ENCODE results near the gene CEP112. TPM values are rescaled to one million over a fixed set of nuclear protein-coding genes. Genes with fewer than 3 reads are reported as not detected.

CEP112 gene
- total RNA-seq, 4 donors from 2014 or later: 15.8 to 50.3 (median 20.2) TPM

DNA sequence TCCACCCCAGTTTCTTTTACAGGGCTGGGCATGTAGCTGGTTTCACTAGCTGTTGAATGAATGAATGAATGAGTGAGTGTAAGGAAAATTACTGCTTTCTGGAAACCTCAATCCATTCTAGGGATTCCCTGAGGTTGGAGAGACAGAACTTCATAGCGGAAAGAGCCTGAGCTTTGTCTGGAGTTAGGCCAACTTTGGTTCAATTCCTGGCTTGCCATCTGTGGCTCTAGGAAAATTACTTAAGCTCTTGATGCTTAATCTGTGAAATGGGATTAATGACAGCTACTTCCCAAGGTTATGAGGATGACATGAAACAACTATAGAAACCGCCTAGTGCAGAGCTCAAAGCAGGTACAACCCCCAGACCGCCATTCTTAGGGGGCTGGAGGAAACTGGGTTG lies 554.1 kb downstream of the CEP112 start:
- no peak for ATAC-seq (ENCODE audit: low FRiP score)
- TF ChIP-seq, protein P1, sequence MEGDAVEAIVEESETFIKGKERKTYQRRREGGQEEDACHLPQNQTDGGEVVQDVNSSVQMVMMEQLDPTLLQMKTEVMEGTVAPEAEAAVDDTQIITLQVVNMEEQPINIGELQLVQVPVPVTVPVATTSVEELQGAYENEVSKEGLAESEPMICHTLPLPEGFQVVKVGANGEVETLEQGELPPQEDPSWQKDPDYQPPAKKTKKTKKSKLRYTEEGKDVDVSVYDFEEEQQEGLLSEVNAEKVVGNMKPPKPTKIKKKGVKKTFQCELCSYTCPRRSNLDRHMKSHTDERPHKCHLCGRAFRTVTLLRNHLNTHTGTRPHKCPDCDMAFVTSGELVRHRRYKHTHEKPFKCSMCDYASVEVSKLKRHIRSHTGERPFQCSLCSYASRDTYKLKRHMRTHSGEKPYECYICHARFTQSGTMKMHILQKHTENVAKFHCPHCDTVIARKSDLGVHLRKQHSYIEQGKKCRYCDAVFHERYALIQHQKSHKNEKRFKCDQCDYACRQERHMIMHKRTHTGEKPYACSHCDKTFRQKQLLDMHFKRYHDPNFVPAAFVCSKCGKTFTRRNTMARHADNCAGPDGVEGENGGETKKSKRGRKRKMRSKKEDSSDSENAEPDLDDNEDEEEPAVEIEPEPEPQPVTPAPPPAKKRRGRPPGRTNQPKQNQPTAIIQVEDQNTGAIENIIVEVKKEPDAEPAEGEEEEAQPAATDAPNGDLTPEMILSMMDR (IDR thresholded peaks at IDR 0.05): no peak
- no peak for DNase-seq (ENCODE audit: low spot score)

DNA sequence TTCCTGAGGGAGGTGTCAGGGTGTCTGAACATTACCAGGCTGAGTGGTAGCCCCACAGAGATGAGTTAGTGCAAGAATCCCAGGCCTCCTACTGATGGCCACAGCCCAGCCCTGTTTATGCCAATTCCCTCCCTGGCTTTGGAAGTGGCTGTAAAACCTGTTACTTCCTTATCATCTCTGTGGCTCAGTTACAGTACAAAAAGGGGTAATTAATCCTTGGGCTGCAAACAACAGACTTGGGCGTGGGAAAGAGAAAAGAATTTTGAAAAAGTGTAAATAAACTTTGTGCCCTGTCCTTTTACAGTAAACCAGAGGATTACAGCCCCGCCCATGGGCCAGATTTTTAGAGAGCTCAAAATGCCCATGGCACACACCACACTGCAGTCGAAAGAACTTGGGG lies 557.4 kb downstream of the CEP112 start:
- TF ChIP-seq, protein P1 (IDR thresholded peaks at IDR 0.05): no peak
- DNase-seq (ENCODE audit: low spot score) (no peak), ATAC-seq (ENCODE audit: low FRiP score) (no peak)

DNA sequence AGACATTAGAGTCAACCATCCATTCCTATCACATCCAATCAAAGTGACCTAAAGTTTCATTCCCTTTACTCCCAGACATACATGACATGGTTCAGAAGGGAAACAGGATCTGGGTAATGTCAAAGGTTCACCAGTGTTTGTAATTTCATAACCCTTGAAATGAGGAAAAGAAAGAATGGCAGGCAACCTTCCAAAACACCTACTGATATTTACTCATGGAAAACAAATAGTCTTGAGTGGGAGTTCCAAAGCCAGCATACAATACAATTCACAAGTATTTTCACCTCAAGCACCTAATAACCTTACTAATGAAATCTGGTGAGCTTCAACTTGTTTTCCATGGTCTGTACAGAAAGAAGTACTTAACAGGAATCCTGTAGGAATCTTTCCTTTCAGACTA lies 557.9 kb downstream of the CEP112 start:
- no peak for DNase-seq (ENCODE audit: low spot score)
- no peak for ATAC-seq (ENCODE audit: low FRiP score)
- TF ChIP-seq, protein P1 (IDR thresholded peaks at IDR 0.05): no peak

- TF ChIP-seq, protein P1 (IDR thresholded peaks at IDR 0.05): no peak
- no peak for DNase-seq (ENCODE audit: low spot score)
- no peak for ATAC-seq (ENCODE audit: low FRiP score)
Observed at GRCh38 chr17:65633146-65633881, 558.6 kb downstream of the CEP112 start.

- ATAC-seq (ENCODE audit: low FRiP score): no peak
- TF ChIP-seq, protein P1 (IDR thresholded peaks at IDR 0.05): no peak
- DNase-seq (ENCODE audit: low spot score): no peak
Observed at GRCh38 chr17:65630502-65630901, 561.4 kb downstream of the CEP112 start.

GRCh38 chr17:65629234-65629690 lies 562.7 kb downstream of the CEP112 start:
- TF ChIP-seq, protein P1 (IDR thresholded peaks at IDR 0.05): no peak
- DNase-seq (ENCODE audit: low spot score): no peak
- ATAC-seq (ENCODE audit: low FRiP score): no peak

DNA sequence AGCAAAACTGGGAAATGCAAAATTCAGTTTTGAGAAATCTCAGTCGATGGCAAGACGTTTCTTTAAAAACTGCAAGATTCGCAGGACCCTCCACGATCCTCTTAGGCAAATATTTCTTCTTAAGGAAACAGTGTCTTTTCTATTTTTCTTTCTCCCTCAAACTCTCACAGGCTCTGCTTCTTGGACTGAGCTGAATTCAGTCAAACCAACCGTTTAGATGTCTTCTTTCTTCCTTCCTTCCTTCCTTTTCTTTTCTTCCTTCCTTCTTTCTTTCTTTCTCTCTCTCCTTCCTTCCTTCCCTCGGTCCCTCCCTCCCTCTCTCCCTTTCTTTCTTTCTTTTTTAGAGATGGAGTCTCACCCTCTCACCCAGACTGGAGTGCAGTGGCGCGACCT lies 563.3 kb downstream of the CEP112 start:
- ATAC-seq (ENCODE audit: low FRiP score) (no peak), DNase-seq (ENCODE audit: low spot score) (no peak)
- TF ChIP-seq, protein P1 (IDR thresholded peaks at IDR 0.05): no peak
